ENCODE data around the gene EMC8. TPM values are rescaled to one million over a fixed set of nuclear protein-coding genes. Genes with fewer than 3 reads are reported as not detected.

The EMC8 gene
- 8.9 TPM for total RNA-seq

DNA sequence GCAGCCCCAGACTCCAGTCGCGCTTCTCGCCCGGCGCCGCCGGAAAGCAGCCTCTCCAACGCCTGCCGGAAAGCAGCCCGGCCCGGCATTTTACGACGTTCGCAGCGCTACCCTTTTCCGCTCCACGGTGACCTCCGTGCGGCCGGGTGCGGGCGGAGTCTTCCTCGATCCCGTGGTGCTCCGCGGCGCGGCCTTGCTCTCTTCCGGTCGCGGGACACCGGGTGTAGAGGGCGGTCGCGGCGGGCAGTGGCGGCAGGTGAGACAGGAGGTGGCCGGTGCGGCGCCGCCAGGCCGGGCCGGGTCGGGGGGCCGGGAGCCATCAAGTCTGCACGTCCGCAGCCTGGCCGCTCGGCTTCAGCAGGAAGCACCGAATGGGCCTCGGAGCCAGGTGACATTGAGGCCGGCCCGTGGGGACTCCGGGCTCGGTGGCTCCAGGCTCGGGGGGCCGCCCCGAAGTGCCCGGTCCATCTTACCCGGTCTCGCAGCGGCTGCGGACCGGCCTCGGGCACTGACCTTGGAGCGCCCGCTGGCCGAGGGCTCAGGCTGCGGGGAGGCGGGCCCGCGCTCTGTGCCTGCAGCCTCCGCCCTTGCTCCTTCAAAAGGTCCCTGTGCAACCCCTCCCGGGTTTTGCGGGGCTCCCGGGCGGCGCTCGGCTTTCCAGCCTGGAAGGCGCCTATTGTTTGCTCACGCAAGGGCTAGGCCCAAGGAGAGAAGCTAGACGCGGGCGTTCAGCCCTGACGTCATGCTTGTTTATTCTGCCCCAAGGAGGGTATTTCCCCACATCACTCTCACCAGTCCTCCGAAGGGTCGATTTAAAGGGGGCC lies at the start of gene EMC8, which contains the start of gene COX4I1:
Gene EMC8 (minus strand): TSS at position 48 of the 824 bp plus-strand sequence. CDS start 249 bp downstream, outside the sequence.
Gene COX4I1 (plus strand): TSS at position 199 of the 824 bp plus-strand sequence. CDS start 1,511 bp downstream, outside the sequence.
- Histone ChIP-seq H3K4me1 (ENCODE audit: control insufficient read depth in 3 of 3, insufficient read depth in 3 of 3, low read length in 3 of 3) (peaks cover 21 to 40% (median 30%) of the 10 kb centered on the region in 3 donors), H3K27me3 (ENCODE audit: control insufficient read depth in 3 of 3, insufficient read depth in 3 of 3, low read length in 3 of 3) (no peaks in the 10 kb centered on the region), H3K9me3 (ENCODE audit: control insufficient read depth in 3 of 3, low read length in 3 of 3) (no peaks in the 10 kb centered on the region), H3K36me3 (ENCODE audit: control insufficient read depth in 3 of 3, insufficient read depth in 3 of 3, low read length in 3 of 3) (peaks cover 45 to 52% (median 47%) of the 10 kb centered on the region in 3 donors), H3K9ac (ENCODE audit: low read depth in 1 of 3, low read length in 3 of 3) (peak within 1 kb of the TSS; percentile 96 to 97 (median 96)), H3K27ac (ENCODE audit: low read depth, low read length) (peak within 1 kb of the TSS; percentile 88), H3K4me3 (ENCODE audit: low read length in 3 of 3) (peak within 1 kb of the TSS; percentile 94 to 98 (median 94))

DNA sequence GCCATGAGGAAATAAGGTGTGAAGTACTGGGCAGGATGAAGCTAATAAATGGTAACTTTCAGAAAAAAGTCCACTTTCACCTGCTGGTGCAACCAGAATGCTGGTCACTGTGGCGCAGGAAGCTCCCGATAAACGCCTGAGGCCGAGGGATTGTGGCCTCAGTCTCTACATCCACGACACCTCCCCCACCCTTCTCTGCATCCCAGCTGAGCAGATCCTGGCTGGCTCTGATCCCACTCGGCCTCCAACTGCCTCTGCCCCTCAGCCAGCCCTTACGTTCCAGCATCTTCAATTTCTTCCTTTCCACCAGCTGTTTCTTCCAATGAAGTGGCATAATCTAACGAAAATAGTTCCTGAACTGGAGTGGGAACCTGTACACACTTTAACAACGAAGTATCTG lies 49.6 kb upstream of the EMC8 start:
- H3K9me3 ChIP-seq (ENCODE audit: control insufficient read depth in 3 of 3, low read length in 3 of 3): no peaks in the 10 kb centered on the region
- H3K4me1 ChIP-seq (ENCODE audit: control insufficient read depth in 3 of 3, insufficient read depth in 3 of 3, low read length in 3 of 3): no peaks in the 10 kb centered on the region
- H3K9ac ChIP-seq (ENCODE audit: low read depth in 1 of 3, low read length in 3 of 3): no peak overlapping the region
- H3K36me3 ChIP-seq (ENCODE audit: control insufficient read depth in 3 of 3, insufficient read depth in 3 of 3, low read length in 3 of 3): no peaks in the 10 kb centered on the region
- H3K4me3 ChIP-seq (ENCODE audit: low read length in 3 of 3): no peak overlapping the region
- H3K27me3 ChIP-seq (ENCODE audit: control insufficient read depth in 3 of 3, insufficient read depth in 3 of 3, low read length in 3 of 3): peaks cover 3 to 30% (median 21%) of the 10 kb centered on the region in 3 donors
- H3K27ac ChIP-seq (ENCODE audit: low read depth, low read length): no peak overlapping the region

DNA sequence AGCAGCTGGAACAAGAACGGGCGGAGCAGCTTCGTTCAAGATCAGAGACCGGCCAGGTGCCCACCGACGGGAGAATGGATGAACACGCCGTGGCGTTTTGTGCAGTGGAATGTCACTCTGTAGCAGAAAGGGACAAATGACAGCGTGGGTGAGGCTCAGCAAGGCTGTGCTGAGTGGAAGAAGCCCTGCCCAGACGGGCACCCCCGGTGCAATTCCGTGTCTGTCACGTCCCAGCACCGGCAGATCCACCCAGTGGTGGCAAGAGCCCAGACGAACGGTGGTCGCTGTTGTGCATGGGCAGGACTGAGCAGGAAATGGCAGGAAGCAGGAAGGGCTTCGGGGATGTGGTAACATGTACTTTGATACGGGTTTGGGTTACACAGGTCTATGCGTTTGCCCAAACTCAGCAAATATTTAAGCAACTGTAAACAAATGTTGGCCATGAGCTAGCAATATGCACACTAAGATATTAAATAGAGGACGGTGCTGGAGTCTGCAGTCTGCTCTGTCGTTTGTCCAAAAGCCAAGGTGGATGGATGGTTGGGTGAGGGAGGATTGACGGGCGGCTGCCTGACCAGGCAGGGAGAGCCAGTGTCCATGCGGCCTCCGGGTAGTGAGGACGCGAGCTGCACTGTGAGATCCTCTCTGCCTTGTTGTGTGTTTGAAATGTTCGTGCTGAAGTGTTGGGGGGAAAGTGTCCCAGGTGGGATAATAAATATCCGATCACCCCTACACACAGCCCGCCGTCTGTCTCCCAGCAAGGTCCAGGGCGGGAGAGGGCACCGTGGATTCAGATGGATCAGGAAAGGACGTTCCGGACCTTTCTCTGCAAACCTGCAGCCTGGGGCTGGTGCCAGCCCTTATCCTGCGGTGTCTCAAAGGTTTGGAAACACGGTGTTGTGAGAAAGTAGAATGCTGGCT lies 48.6 kb upstream of the EMC8 start:
- peaks cover 3 to 31% (median 21%) of the 10 kb centered on the region in 3 donors for H3K27me3 ChIP-seq (ENCODE audit: control insufficient read depth in 3 of 3, insufficient read depth in 3 of 3, low read length in 3 of 3)
- H3K4me1 ChIP-seq (ENCODE audit: control insufficient read depth in 3 of 3, insufficient read depth in 3 of 3, low read length in 3 of 3): no peaks in the 10 kb centered on the region
- H3K36me3 ChIP-seq (ENCODE audit: control insufficient read depth in 3 of 3, insufficient read depth in 3 of 3, low read length in 3 of 3): no peaks in the 10 kb centered on the region
- no peak overlapping the region for H3K4me3 ChIP-seq (ENCODE audit: low read length in 3 of 3)
- no peaks in the 10 kb centered on the region for H3K9me3 ChIP-seq (ENCODE audit: control insufficient read depth in 3 of 3, low read length in 3 of 3)
- no peak overlapping the region for H3K9ac ChIP-seq (ENCODE audit: low read depth in 1 of 3, low read length in 3 of 3)
- no peak overlapping the region for H3K27ac ChIP-seq (ENCODE audit: low read depth, low read length)

DNA sequence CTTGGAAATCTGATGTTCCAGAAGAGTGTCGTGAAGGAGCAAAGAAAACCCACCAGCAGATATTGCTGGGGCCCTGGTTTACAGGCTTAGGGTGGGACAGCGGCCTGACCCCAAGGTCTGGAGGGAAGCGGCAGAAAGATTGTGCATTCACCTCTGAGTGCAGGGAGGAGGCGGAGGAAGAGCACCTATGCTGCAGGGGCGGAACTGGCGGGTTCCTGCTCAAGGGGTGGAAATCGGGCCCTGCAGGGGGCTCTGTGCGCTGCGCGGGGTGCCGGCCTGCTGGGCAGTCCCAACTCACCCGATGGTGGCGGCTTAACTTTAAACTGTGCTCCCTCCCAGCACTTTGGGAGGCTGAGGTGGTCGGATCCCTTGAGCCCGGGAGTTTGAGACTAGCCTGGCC lies 47.7 kb upstream of the EMC8 start:
- Histone ChIP-seq H3K9ac (ENCODE audit: low read depth in 1 of 3, low read length in 3 of 3) (no peak overlapping the region), H3K27me3 (ENCODE audit: control insufficient read depth in 3 of 3, insufficient read depth in 3 of 3, low read length in 3 of 3) (peaks cover 3 to 35% (median 21%) of the 10 kb centered on the region in 3 donors), H3K27ac (ENCODE audit: low read depth, low read length) (no peak overlapping the region), H3K36me3 (ENCODE audit: control insufficient read depth in 3 of 3, insufficient read depth in 3 of 3, low read length in 3 of 3) (no peaks in the 10 kb centered on the region), H3K4me1 (ENCODE audit: control insufficient read depth in 3 of 3, insufficient read depth in 3 of 3, low read length in 3 of 3) (no peaks in the 10 kb centered on the region), H3K9me3 (ENCODE audit: control insufficient read depth in 3 of 3, low read length in 3 of 3) (peaks cover 0 to 2% (median 0%) of the 10 kb centered on the region in 3 donors), H3K4me3 (ENCODE audit: low read length in 3 of 3) (no peak overlapping the region)

DNA sequence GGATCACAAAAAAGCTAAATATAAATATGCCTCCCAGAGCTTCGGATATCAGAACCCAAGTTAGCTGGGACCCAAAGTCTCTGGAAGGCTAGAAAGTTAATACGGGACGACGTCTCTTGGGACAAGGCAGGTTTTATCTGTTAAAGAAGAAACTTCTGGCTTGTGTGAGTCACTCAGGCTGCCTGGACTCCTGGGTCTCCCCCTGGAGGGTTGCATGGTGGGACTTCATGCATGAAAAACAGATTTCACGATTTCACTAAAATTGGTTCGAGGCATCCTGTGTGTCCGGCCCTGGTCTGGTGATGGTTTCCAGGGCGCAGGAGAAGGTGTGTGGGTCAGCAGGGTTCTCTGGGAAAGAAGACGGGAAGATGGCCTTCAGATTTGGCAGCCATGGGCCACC lies 47.1 kb upstream of the EMC8 start:
- H3K27ac ChIP-seq (ENCODE audit: low read depth, low read length): no peak overlapping the region
- peaks cover 0 to 2% (median 0%) of the 10 kb centered on the region in 3 donors for H3K9me3 ChIP-seq (ENCODE audit: control insufficient read depth in 3 of 3, low read length in 3 of 3)
- peaks cover 3 to 38% (median 20%) of the 10 kb centered on the region in 3 donors for H3K27me3 ChIP-seq (ENCODE audit: control insufficient read depth in 3 of 3, insufficient read depth in 3 of 3, low read length in 3 of 3)
- no peaks in the 10 kb centered on the region for H3K36me3 ChIP-seq (ENCODE audit: control insufficient read depth in 3 of 3, insufficient read depth in 3 of 3, low read length in 3 of 3)
- H3K9ac ChIP-seq (ENCODE audit: low read depth in 1 of 3, low read length in 3 of 3): no peak overlapping the region
- no peaks in the 10 kb centered on the region for H3K4me1 ChIP-seq (ENCODE audit: control insufficient read depth in 3 of 3, insufficient read depth in 3 of 3, low read length in 3 of 3)
- H3K4me3 ChIP-seq (ENCODE audit: low read length in 3 of 3): no peak overlapping the region

DNA sequence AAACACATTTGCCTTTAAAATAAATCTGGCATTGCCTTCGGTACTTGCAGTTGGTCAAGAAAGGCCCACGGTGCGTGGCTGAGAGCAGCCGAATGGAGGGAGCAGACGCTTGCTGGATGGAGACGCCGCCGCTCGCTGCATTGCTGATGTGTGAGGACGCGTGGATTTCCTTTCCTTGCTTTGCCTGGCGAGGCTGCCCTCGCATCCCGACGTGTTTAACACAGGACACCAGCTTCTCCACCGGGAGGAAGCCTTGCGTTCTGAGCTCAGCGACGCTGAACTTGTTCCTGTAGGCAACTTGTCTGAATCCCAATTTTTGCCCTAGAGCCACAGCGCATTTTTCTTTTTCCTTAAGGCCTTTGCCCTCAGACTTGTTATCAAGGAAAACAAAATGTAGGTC lies 45.9 kb upstream of the EMC8 start:
- Histone ChIP-seq H3K4me3 (ENCODE audit: low read length in 3 of 3) (no peak overlapping the region), H3K9ac (ENCODE audit: low read depth in 1 of 3, low read length in 3 of 3) (no peak overlapping the region), H3K27ac (ENCODE audit: low read depth, low read length) (no peak overlapping the region), H3K9me3 (ENCODE audit: control insufficient read depth in 3 of 3, low read length in 3 of 3) (peaks cover 0 to 2% (median 0%) of the 10 kb centered on the region in 3 donors), H3K36me3 (ENCODE audit: control insufficient read depth in 3 of 3, insufficient read depth in 3 of 3, low read length in 3 of 3) (no peaks in the 10 kb centered on the region), H3K4me1 (ENCODE audit: control insufficient read depth in 3 of 3, insufficient read depth in 3 of 3, low read length in 3 of 3) (no peaks in the 10 kb centered on the region), H3K27me3 (ENCODE audit: control insufficient read depth in 3 of 3, insufficient read depth in 3 of 3, low read length in 3 of 3) (peaks cover 3 to 44% (median 23%) of the 10 kb centered on the region in 3 donors)

DNA sequence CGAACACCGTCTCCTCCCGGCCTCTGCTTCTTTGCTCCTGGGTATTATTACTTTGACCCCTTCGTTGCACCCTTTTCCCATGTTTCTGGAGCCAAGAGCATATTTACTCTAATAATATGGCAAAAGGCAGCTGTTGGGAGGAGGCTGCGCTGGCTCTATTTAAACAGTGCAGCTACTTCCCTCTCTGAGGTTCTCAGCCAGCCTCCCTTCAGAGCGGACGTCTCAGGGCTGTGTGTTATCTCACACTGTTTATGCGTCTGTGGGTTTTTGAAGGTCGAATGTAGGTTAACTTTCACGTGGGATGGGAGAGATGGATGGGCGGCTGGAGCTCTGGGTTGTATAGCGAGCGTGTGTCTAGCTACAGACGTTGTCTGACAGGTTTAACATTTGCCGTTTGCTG lies 45.4 kb upstream of the EMC8 start:
- Histone ChIP-seq H3K36me3 (ENCODE audit: control insufficient read depth in 3 of 3, insufficient read depth in 3 of 3, low read length in 3 of 3) (no peaks in the 10 kb centered on the region), H3K4me1 (ENCODE audit: control insufficient read depth in 3 of 3, insufficient read depth in 3 of 3, low read length in 3 of 3) (no peaks in the 10 kb centered on the region), H3K9ac (ENCODE audit: low read depth in 1 of 3, low read length in 3 of 3) (no peak overlapping the region), H3K4me3 (ENCODE audit: low read length in 3 of 3) (no peak overlapping the region), H3K27ac (ENCODE audit: low read depth, low read length) (no peak overlapping the region), H3K27me3 (ENCODE audit: control insufficient read depth in 3 of 3, insufficient read depth in 3 of 3, low read length in 3 of 3) (peaks cover 3 to 41% (median 28%) of the 10 kb centered on the region in 3 donors), H3K9me3 (ENCODE audit: control insufficient read depth in 3 of 3, low read length in 3 of 3) (peaks cover 0 to 2% (median 0%) of the 10 kb centered on the region in 3 donors)

DNA sequence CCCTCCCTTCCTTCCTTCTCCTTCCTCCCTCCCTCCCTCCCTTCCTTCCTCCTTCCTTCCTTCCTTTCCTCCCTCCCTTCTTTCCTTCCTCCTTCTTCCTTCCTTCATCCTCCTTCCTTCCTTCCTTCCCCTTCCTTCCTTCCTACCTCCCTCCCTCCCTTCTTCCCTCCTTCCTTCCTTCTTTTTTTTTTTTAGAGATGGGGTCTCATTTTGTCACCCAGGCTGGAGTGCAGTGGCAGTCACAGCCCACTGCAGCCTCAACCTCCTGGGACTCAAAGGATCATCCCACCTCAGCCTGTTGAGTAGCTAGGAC lies 44.8 kb upstream of the EMC8 start:
- Histone ChIP-seq H3K27me3 (ENCODE audit: control insufficient read depth in 3 of 3, insufficient read depth in 3 of 3, low read length in 3 of 3) (peaks cover 7 to 44% (median 28%) of the 10 kb centered on the region in 3 donors), H3K4me1 (ENCODE audit: control insufficient read depth in 3 of 3, insufficient read depth in 3 of 3, low read length in 3 of 3) (peaks cover 0 to under 1% (median 0%) of the 10 kb centered on the region in 3 donors), H3K4me3 (ENCODE audit: low read length in 3 of 3) (no peak overlapping the region), H3K9ac (ENCODE audit: low read depth in 1 of 3, low read length in 3 of 3) (no peak overlapping the region), H3K9me3 (ENCODE audit: control insufficient read depth in 3 of 3, low read length in 3 of 3) (peaks cover 0 to 2% (median 0%) of the 10 kb centered on the region in 3 donors), H3K27ac (ENCODE audit: low read depth, low read length) (no peak overlapping the region), H3K36me3 (ENCODE audit: control insufficient read depth in 3 of 3, insufficient read depth in 3 of 3, low read length in 3 of 3) (no peaks in the 10 kb centered on the region)

DNA sequence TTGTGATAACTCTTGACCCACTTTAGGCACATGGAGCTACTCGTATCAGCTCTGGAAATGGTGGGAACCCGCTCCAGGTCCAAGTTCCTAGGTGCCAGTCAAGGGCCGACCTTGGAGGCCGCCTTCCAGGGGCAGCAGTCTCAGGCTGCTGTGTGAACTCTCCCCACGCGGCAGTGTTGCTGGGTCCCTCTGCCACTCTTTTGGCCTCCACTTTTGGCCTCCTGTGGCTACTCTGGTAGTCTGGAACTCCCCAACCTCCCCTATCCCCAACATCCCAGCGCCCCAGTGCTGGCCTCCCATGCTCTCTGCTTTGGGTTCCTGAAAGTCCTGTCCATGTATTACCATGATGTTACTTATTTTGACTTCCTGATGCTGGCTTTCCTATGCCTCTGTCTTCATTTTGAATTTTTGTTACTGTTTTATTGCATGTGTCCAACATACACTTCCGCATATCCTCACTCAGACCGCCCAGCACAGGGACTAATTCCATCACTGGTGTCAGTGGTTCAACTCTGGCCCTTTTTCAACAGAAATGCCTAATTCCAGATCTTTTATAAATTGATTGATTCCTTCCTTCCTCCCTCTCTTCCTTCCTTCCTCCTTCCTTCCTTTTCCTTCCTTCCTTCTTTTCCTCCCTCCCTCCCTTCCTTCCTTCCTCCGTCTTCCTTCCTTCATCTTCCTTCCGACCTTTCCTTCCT lies 44.3 kb upstream of the EMC8 start:
- no peak overlapping the region for H3K4me3 ChIP-seq (ENCODE audit: low read length in 3 of 3)
- H3K27me3 ChIP-seq (ENCODE audit: control insufficient read depth in 3 of 3, insufficient read depth in 3 of 3, low read length in 3 of 3): peaks cover 8 to 45% (median 33%) of the 10 kb centered on the region in 3 donors
- no peak overlapping the region for H3K27ac ChIP-seq (ENCODE audit: low read depth, low read length)
- H3K9ac ChIP-seq (ENCODE audit: low read depth in 1 of 3, low read length in 3 of 3): no peak overlapping the region
- H3K4me1 ChIP-seq (ENCODE audit: control insufficient read depth in 3 of 3, insufficient read depth in 3 of 3, low read length in 3 of 3): peaks cover 0 to 2% (median 0%) of the 10 kb centered on the region in 3 donors
- no peaks in the 10 kb centered on the region for H3K36me3 ChIP-seq (ENCODE audit: control insufficient read depth in 3 of 3, insufficient read depth in 3 of 3, low read length in 3 of 3)
- peaks cover 0 to 2% (median 0%) of the 10 kb centered on the region in 3 donors for H3K9me3 ChIP-seq (ENCODE audit: control insufficient read depth in 3 of 3, low read length in 3 of 3)
